CD14-positive monocyte (primary cell): ENCODE measurements around the gene TECPR2. TPM values are rescaled to one million over a fixed set of nuclear protein-coding genes. Genes with fewer than 3 reads are reported as not detected.

Experiments used
- DNase-seq, 3 donors: peaks; one replicate each; pipeline ENCODE4 v3.0.0-alpha.2; 2011 to 2022
- H2AFZ ChIP-seq: 2 replicates; pipeline ENCODE4 v1.6.0; 2012; ENCODE audit warnings: mild to moderate bottlenecking, low read depth, low read length, inconsistent platforms; ENCODE audit not compliant: insufficient read depth, poor library complexity, severe bottlenecking
- H3K27ac ChIP-seq, 2 donors: 1 replicate in 1 of 2; 2 replicates in 1 of 2; pipeline ENCODE4 v1.5.1; 2012 to 2013; ENCODE audit warnings: low read length in 2 of 2, control low read depth in 1 of 2, inconsistent platforms in 1 of 2, low read depth in 1 of 2, mild to moderate bottlenecking in 1 of 2
- H3K27me3 ChIP-seq, 2 donors: one replicate each; pipeline versions ENCODE4 v1.6.0 to v1.6.1; 2011 to 2013; ENCODE audit warnings: low read length in 2 of 2; ENCODE audit not compliant: control insufficient read depth in 2 of 2, insufficient read depth in 2 of 2
- H3K36me3 ChIP-seq, 2 donors: replicated peaks in 1 of 2; 1 replicate in 1 of 2; 2 replicates in 1 of 2; pipeline versions ENCODE4 v1.5.1 to v1.6.1; 2012 to 2013; ENCODE audit warnings: low read length in 2 of 2, control low read depth in 1 of 2, inconsistent platforms in 1 of 2, mild to moderate bottlenecking in 1 of 2; ENCODE audit not compliant: insufficient read depth in 2 of 2, control insufficient read depth in 1 of 2
- H3K4me1 ChIP-seq, 2 donors: 1 replicate in 1 of 2; 2 replicates in 1 of 2; pipeline versions ENCODE4 v1.5.1 to v1.6.1; 2012 to 2013; ENCODE audit warnings: low read length in 2 of 2, control low read depth in 1 of 2, inconsistent platforms in 1 of 2, mild to moderate bottlenecking in 1 of 2, moderate library complexity in 1 of 2; ENCODE audit not compliant: insufficient read depth in 2 of 2, control insufficient read depth in 1 of 2
- H3K4me2 ChIP-seq: replicated peaks from 2 replicates; pipeline ENCODE3; 2012; ENCODE audit warnings: low read length, moderate library complexity, mild to moderate bottlenecking; ENCODE audit not compliant: poor library complexity, severe bottlenecking; ENCODE audit errors: extremely low read depth
- H3K4me3 ChIP-seq, 3 experiments: fragments of 200-600 bp in 1 of 3; sonication (generic) in 1 of 3; replicated peaks in 1 of 3; 1 replicate in 2 of 3; 2 replicates in 1 of 3; pipeline ENCODE4 v1.5.1; 2011 to 2013; ENCODE audit warnings: low read length in 3 of 3, mild to moderate bottlenecking in 3 of 3, control low read depth in 2 of 3, low read depth in 2 of 3, inconsistent platforms in 1 of 3, moderate library complexity in 1 of 3
- H3K79me2 ChIP-seq: 2 replicates; pipeline ENCODE4 v1.6.0; 2012; ENCODE audit warnings: mild to moderate bottlenecking, control low read depth, inconsistent platforms, low read length, moderate library complexity; ENCODE audit not compliant: insufficient read depth
- H3K9ac ChIP-seq: 2 replicates; pipeline ENCODE4 v1.6.0; 2017; ENCODE audit warnings: low read length, mild to moderate bottlenecking; ENCODE audit not compliant: insufficient read depth, poor library complexity, severe bottlenecking
- H3K9me3 ChIP-seq, 2 donors: replicated peaks in 1 of 2; 1 replicate in 1 of 2; 2 replicates in 1 of 2; pipeline versions ENCODE4 v1.5.1 to v1.6.1; 2012 to 2013; ENCODE audit warnings: low read length in 2 of 2, control low read depth in 1 of 2; ENCODE audit not compliant: control insufficient read depth in 1 of 2, insufficient read depth in 1 of 2
- H4K20me1 ChIP-seq: 2 replicates; pipeline ENCODE4 v1.6.0; 2012; ENCODE audit warnings: mild to moderate bottlenecking, low read length, control low read depth, moderate library complexity; ENCODE audit not compliant: insufficient read depth
- H3K27ac Mint-ChIP-seq, 7 donors: one replicate each; pipeline ENCODE4 v1.8.0; 2020; ENCODE audit warnings: mild to moderate bottlenecking in 7 of 7, mixed read lengths in 7 of 7, moderate library complexity in 6 of 7, inconsistent platforms in 2 of 7
- H3K27me3 Mint-ChIP-seq, 3 donors: one replicate each; pipeline ENCODE4 v1.8.0; 2021 to 2022; ENCODE audit warnings: low read depth in 3 of 3, mild to moderate bottlenecking in 3 of 3, mixed read lengths in 3 of 3, moderate library complexity in 3 of 3, inconsistent platforms in 1 of 3
- H3K36me3 Mint-ChIP-seq, 2 donors: one replicate each; pipeline ENCODE4 v1.8.0; 2020; ENCODE audit warnings: mixed read lengths in 2 of 2, inconsistent platforms in 1 of 2, mild to moderate bottlenecking in 1 of 2
- H3K4me1 Mint-ChIP-seq: one replicate; pipeline ENCODE4 v1.8.0; 2020; ENCODE audit warnings: mild to moderate bottlenecking, mixed read lengths
- H3K4me3 Mint-ChIP-seq, 2 donors: one replicate each; pipeline ENCODE4 v1.8.0; 2020; ENCODE audit warnings: mild to moderate bottlenecking in 2 of 2, mixed read lengths in 2 of 2, moderate library complexity in 1 of 2
- H3K9me3 Mint-ChIP-seq, 7 donors: one replicate each; pipeline ENCODE4 v1.8.0; 2020 to 2022; ENCODE audit warnings: mixed read lengths in 7 of 7, mild to moderate bottlenecking in 6 of 7, moderate library complexity in 6 of 7, inconsistent platforms in 2 of 7
- CTCF ChIP-seq: fragments of 200-600 bp; IDR thresholded peaks from one replicate; pipeline ENCODE4 v1.8.0; 2022; ENCODE audit warnings: antibody characterized with exemption, mild to moderate bottlenecking
- WGBS: methylation state at CpG from one replicate; pipeline ENCODE4 v1.1.5; 2013; ENCODE audit warnings: missing lambda C conversion rate; ENCODE audit not compliant: insufficient coverage; 5-methylcytosine and 5-hydroxymethylcytosine counted together
- intact Hi-C, 2 donors: fragments of 100-400 bp; cut with micrococcal nuclease; formaldehyde crosslinking; loops; one replicate each; pipeline versions ENCODE4 v1.15.0 to v1.15.1; 2023
- polyA plus RNA-seq, 3 donors: library from polyadenylated mRNA; depleted of rRNA in 1 of 3; unstranded in 2 of 3; stranded (reverse) in 1 of 3; fragments of 300-500 nt in 2 of 3; fragments of >200 nt in 1 of 3; fragmentation: Illumina TruSeq in 2 of 3; gene quantifications; 1 replicate in 2 of 3; 2 replicates in 1 of 3; pipeline ENCODE4 v1.2.3, GENCODE V29; 2012 to 2021

TECPR2 gene
- polyA plus RNA-seq, 3 donors: 2.8 to 10.4 (median 6.4) TPM

GRCh38 chr14:102462391-102462790, 99.7 kb downstream of the TECPR2 start:
- Histone ChIP-seq H3K9me3 (no peaks in the 10 kb centered on the region), H3K36me3 (peaks cover 34 to 73% of the 10 kb centered on the region in 2 donors), H3K4me2 (no peak overlapping the region), H2AFZ (no peak overlapping the region), H3K79me2 (no peaks in the 10 kb centered on the region), H3K9ac (no peak overlapping the region), H3K27ac (no peak overlapping the region), H4K20me1 (no peaks in the 10 kb centered on the region), H3K27me3 (no peaks in the 10 kb centered on the region), H3K4me3 (no peak overlapping the region), H3K4me1 (no peaks in the 10 kb centered on the region)
- Mint-ChIP-seq H3K4me3 (no peak overlapping the region), H3K4me1 (no peaks in the 10 kb centered on the region), H3K27ac (peak overlapping the region in 1 of 7 donors; percentile 16), H3K27me3 (no peaks in the 10 kb centered on the region), H3K36me3 (peaks cover 57 to 77% of the 10 kb centered on the region in 2 donors), H3K9me3 (no peaks in the 10 kb centered on the region)
- no peak for TF ChIP-seq CTCF
- intact Hi-C loops: no loop called here
- WGBS: 100% methylated on average over 2 of the region's 4 CpGs
- no peak for DNase-seq

DNA sequence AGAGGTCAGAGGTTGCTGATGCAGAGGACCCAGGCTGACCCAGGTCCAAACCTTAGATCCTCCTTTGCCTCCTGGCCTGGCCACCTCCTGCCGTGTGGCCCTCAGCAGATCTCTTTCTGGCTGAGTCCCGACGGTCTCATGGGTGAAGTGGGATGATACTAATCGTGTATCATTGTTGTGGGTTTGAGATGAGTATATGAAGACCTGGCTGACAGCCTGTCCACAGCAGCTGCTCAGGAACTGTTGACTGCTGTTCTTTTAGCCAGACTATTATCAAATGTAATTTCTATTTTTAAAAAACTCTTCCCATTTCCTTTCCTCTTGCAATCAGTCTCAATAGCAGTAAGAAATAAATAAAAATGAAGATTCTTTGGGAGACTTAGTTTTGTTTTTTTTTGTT, 101.3 kb downstream of the TECPR2 start:
- H3K27ac Mint-ChIP-seq: peak overlapping the region in 2 of 7 donors; percentile 37 to 38

More for the DNA sequence above, 101.3 kb downstream of the TECPR2 start:
- Histone ChIP-seq H3K27me3 (no peaks in the 10 kb centered on the region), H4K20me1 (no peaks in the 10 kb centered on the region), H3K79me2 (no peaks in the 10 kb centered on the region), H3K9me3 (no peaks in the 10 kb centered on the region), H2AFZ (no peak overlapping the region), H3K27ac (no peak overlapping the region), H3K4me3 (no peak overlapping the region), H3K36me3 (peaks cover 26 to 62% of the 10 kb centered on the region in 2 donors), H3K4me1 (no peaks in the 10 kb centered on the region), H3K9ac (no peak overlapping the region), H3K4me2 (no peak overlapping the region)
- DNase-seq: no peak
- peaks cover 54 to 73% of the 10 kb centered on the region in 2 donors for H3K36me3 Mint-ChIP-seq
- WGBS: no CpG with 5 or more reads among the region's 4 CpGs
- H3K27me3 Mint-ChIP-seq: no peaks in the 10 kb centered on the region
- peaks cover 0 to 4% (median 0%) of the 10 kb centered on the region in 7 donors for H3K9me3 Mint-ChIP-seq
- no peak for TF ChIP-seq CTCF
- intact Hi-C loops: no loop called here
- H3K4me1 Mint-ChIP-seq: no peaks in the 10 kb centered on the region
- H3K4me3 Mint-ChIP-seq: no peak overlapping the region
